IPS DF 6.9 (cell line): ENCODE measurements around the gene KDM4F.
"Not testable (repeated sequence)": the region's sequence is repeated elsewhere in the genome, so short reads cannot be mapped to it uniquely, and the experiment has no call there.

Experiments used
- DNase-seq: peaks from one replicate; pipeline ENCODE4 v3.0.0-alpha.2; 2013; ENCODE audit warnings: low read depth, low spot score
- H3K27ac ChIP-seq: one replicate; pipeline ENCODE4 v1.5.1; 2013; ENCODE audit warnings: low read length, control low read depth
- H3K27me3 ChIP-seq: 2 replicates; pipeline ENCODE4 v1.6.1; 2013; ENCODE audit warnings: mild to moderate bottlenecking, low read length; ENCODE audit not compliant: control insufficient read depth, insufficient read depth
- H3K36me3 ChIP-seq: 2 replicates; pipeline ENCODE4 v1.6.1; 2013; ENCODE audit warnings: low read length; ENCODE audit not compliant: control insufficient read depth, insufficient read depth
- H3K4me1 ChIP-seq: 2 replicates; pipeline ENCODE4 v1.6.1; 2013; ENCODE audit warnings: low read length; ENCODE audit not compliant: control insufficient read depth, insufficient read depth
- H3K4me3 ChIP-seq: 2 replicates; pipeline ENCODE4 v1.5.1; 2013; ENCODE audit warnings: mild to moderate bottlenecking, low read length
- H3K9me3 ChIP-seq: 2 replicates; pipeline ENCODE4 v1.6.1; 2013; ENCODE audit warnings: low read length, inconsistent platforms; ENCODE audit not compliant: control insufficient read depth, insufficient read depth
- WGBS: extraction: QIAGEN DNeasy Blood & Tissue Kit; methylation state at CpG from one replicate; pipeline ENCODE4 v1.1.7; 2013; ENCODE audit warnings: mixed read lengths, missing lambda C conversion rate; ENCODE audit not compliant: insufficient read length, insufficient coverage; 5-methylcytosine and 5-hydroxymethylcytosine counted together

Gene KDM4F

GRCh38 chr11:95035316-95035715 lies 13.9 kb upstream of the KDM4F start:
- WGBS: no CpG with 5 or more reads among the region's 2 CpGs
- no peak overlapping the region for H3K27ac ChIP-seq
- DNase-seq: no peak
- H3K9me3 ChIP-seq: no peaks in the 10 kb centered on the region
- H3K27me3 ChIP-seq: no peaks in the 10 kb centered on the region
- H3K4me1 ChIP-seq: no peaks in the 10 kb centered on the region
- no peak overlapping the region for H3K4me3 ChIP-seq
- H3K36me3 ChIP-seq: no peaks in the 10 kb centered on the region

GRCh38 chr11:95037356-95038035 lies 11.7 kb upstream of the KDM4F start:
- H3K4me1 ChIP-seq, H3K9me3 ChIP-seq, H3K36me3 ChIP-seq, H3K27me3 ChIP-seq, DNase-seq, H3K27ac ChIP-seq, H3K4me3 ChIP-seq: not testable (repeated sequence)
- WGBS: no CpG with 5 or more reads among the region's 71 CpGs

GRCh38 chr11:95042239-95042638 lies 7.0 kb upstream of the KDM4F start:
- WGBS: no CpG with 5 or more reads among the region's 1 CpG
- Histone ChIP-seq H3K9me3 (no peaks in the 10 kb centered on the region), H3K27ac (no peak overlapping the region), H3K27me3 (no peaks in the 10 kb centered on the region), H3K36me3 (no peaks in the 10 kb centered on the region), H3K4me1 (no peaks in the 10 kb centered on the region), H3K4me3 (no peak overlapping the region)
- no peak for DNase-seq

GRCh38 chr11:95042906-95043305 lies 6.3 kb upstream of the KDM4F start:
- H3K4me3 ChIP-seq: no peak overlapping the region
- no peak for DNase-seq
- H3K36me3 ChIP-seq: no peaks in the 10 kb centered on the region
- no peak overlapping the region for H3K27ac ChIP-seq
- H3K9me3 ChIP-seq: no peaks in the 10 kb centered on the region
- no CpG with 5 or more reads among the region's 3 CpGs for WGBS
- H3K4me1 ChIP-seq: no peaks in the 10 kb centered on the region
- no peaks in the 10 kb centered on the region for H3K27me3 ChIP-seq

GRCh38 chr11:95044010-95044409 lies 5.2 kb upstream of the KDM4F start:
- no peak overlapping the region for H3K27ac ChIP-seq
- no peaks in the 10 kb centered on the region for H3K27me3 ChIP-seq
- no peak for DNase-seq
- no CpG with 5 or more reads among the region's 4 CpGs for WGBS
- H3K4me3 ChIP-seq: no peak overlapping the region
- no peaks in the 10 kb centered on the region for H3K9me3 ChIP-seq
- H3K4me1 ChIP-seq: no peaks in the 10 kb centered on the region
- H3K36me3 ChIP-seq: no peaks in the 10 kb centered on the region

GRCh38 chr11:95045812-95046211 lies 3.4 kb upstream of the KDM4F start:
- Histone ChIP-seq H3K36me3 (no peaks in the 10 kb centered on the region), H3K4me1 (no peaks in the 10 kb centered on the region), H3K27me3 (no peaks in the 10 kb centered on the region), H3K9me3 (no peaks in the 10 kb centered on the region), H3K27ac (no peak overlapping the region), H3K4me3 (no peak overlapping the region)
- no peak for DNase-seq

- H3K27me3 ChIP-seq: 0 out of 2 replicates have a peak, but pooled peaks cover 1% of the 10 kb centered on the region
- H3K9me3 ChIP-seq: no peaks in the 10 kb centered on the region
- no CpG with 5 or more reads among the region's 22 CpGs for WGBS
- DNase-seq: no peak
- H3K4me3 ChIP-seq: no peak overlapping the region
- no peaks in the 10 kb centered on the region for H3K4me1 ChIP-seq
- no peak overlapping the region for H3K27ac ChIP-seq
- no peaks in the 10 kb centered on the region for H3K36me3 ChIP-seq
Measured at GRCh38 chr11:95050595-95051202, 1.5 kb downstream of the KDM4F start.

GRCh38 chr11:95054356-95054755 lies 5.1 kb downstream of the KDM4F start:
- Histone ChIP-seq H3K27me3 (0 out of 2 replicates have a peak, but pooled peaks cover 1% of the 10 kb centered on the region), H3K9me3 (no peaks in the 10 kb centered on the region), H3K27ac (no peak overlapping the region), H3K36me3 (no peaks in the 10 kb centered on the region), H3K4me1 (no peaks in the 10 kb centered on the region), H3K4me3 (no peak overlapping the region)
- WGBS: no CpG with 5 or more reads among the region's 2 CpGs
- no peak for DNase-seq

GRCh38 chr11:95055283-95055897 lies 6.2 kb downstream of the KDM4F start:
- Histone ChIP-seq H3K4me1 (no peaks in the 10 kb centered on the region), H3K27me3 (0 out of 2 replicates have a peak, but pooled peaks cover 1% of the 10 kb centered on the region)
- no CpG with 5 or more reads among the region's 2 CpGs for WGBS

GRCh38 chr11:95057959-95058358 lies 8.7 kb downstream of the KDM4F start:
- WGBS: no CpG with 5 or more reads among the region's 8 CpGs
- Histone ChIP-seq H3K4me1 (no peaks in the 10 kb centered on the region), H3K27me3 (0 out of 2 replicates have a peak, but pooled peaks cover 1% of the 10 kb centered on the region), H3K9me3 (no peaks in the 10 kb centered on the region), H3K36me3 (no peaks in the 10 kb centered on the region), H3K27ac (no peak overlapping the region), H3K4me3 (no peak overlapping the region)
- DNase-seq: no peak

More at GRCh38 chr11:95055283-95055897, 6.2 kb downstream of the KDM4F start:
- H3K4me3 ChIP-seq: no peak overlapping the region
- H3K9me3 ChIP-seq: no peaks in the 10 kb centered on the region
- H3K36me3 ChIP-seq: no peaks in the 10 kb centered on the region
- DNase-seq: no peak
- H3K27ac ChIP-seq: no peak overlapping the region
